Nephron (organoid): Measurements from ENCODE around the gene GGA1.
A peak's percentile ranks its signal among the peaks of the same experiment; 100 is the strongest.

ENCODE experiments used
- H3K27ac Mint-ChIP-seq, 3 experiments: 2 replicates each; pipeline ENCODE4 v1.8.0; 2020; ENCODE audit warnings: mixed read lengths in 3 of 3, mild to moderate bottlenecking in 2 of 3, moderate library complexity in 1 of 3
- H3K27me3 Mint-ChIP-seq: 2 replicates; pipeline ENCODE4 v1.8.0; 2021; ENCODE audit warnings: low read depth, mild to moderate bottlenecking, moderate library complexity, mixed read lengths
- H3K36me3 Mint-ChIP-seq: 2 replicates; pipeline ENCODE4 v1.8.0; 2020; ENCODE audit warnings: low read depth, mixed read lengths
- H3K4me1 Mint-ChIP-seq: 2 replicates; pipeline ENCODE4 v1.8.0; 2020; ENCODE audit warnings: mixed read lengths
- H3K4me3 Mint-ChIP-seq, 3 experiments: 2 replicates each; pipeline ENCODE4 v1.8.0; 2020; ENCODE audit warnings: mild to moderate bottlenecking in 3 of 3, mixed read lengths in 3 of 3, moderate library complexity in 2 of 3
- H3K9me3 Mint-ChIP-seq: 2 replicates; pipeline ENCODE4 v1.8.0; 2020; ENCODE audit warnings: mixed read lengths
- CTCF ChIP-seq, 3 experiments: fragments of 200-600 bp; sonication (generic); IDR thresholded peaks; one replicate each; pipeline ENCODE4 v1.5.0; 2021; ENCODE audit warnings: antibody characterized with exemption in 3 of 3; ENCODE audit not compliant: unreplicated experiment in 3 of 3

Gene GGA1

GRCh38 chr22:37566903-37567798, 41.5 kb upstream of the GGA1 start:
- H3K27me3 Mint-ChIP-seq: no peaks in the 10 kb centered on the region
- peaks cover 18% of the 10 kb centered on the region for H3K36me3 Mint-ChIP-seq
- peak; percentile 85 to 94 (median 90) for TF ChIP-seq CTCF (IDR thresholded peaks at IDR 0.05; ENCODE audit: unreplicated experiment in 3 of 3)
- H3K27ac Mint-ChIP-seq: peak overlapping the region in 2 of 3 experiments; percentile 63 to 74
- peaks cover 31% of the 10 kb centered on the region for H3K4me1 Mint-ChIP-seq
- H3K4me3 Mint-ChIP-seq: no peak overlapping the region
- H3K9me3 Mint-ChIP-seq: no peaks in the 10 kb centered on the region

GRCh38 chr22:37568012-37568411, 40.6 kb upstream of the GGA1 start:
- TF ChIP-seq CTCF (IDR thresholded peaks at IDR 0.05; ENCODE audit: unreplicated experiment in 3 of 3): no peak
- Mint-ChIP-seq H3K36me3 (peaks cover 18% of the 10 kb centered on the region), H3K4me1 (peaks cover 23% of the 10 kb centered on the region), H3K4me3 (no peak overlapping the region), H3K27ac (no peak overlapping the region), H3K9me3 (no peaks in the 10 kb centered on the region), H3K27me3 (no peaks in the 10 kb centered on the region)

GRCh38 chr22:37568448-37569008, 40.1 kb upstream of the GGA1 start:
- Mint-ChIP-seq H3K4me3 (no peak overlapping the region), H3K9me3 (no peaks in the 10 kb centered on the region), H3K27me3 (no peaks in the 10 kb centered on the region), H3K4me1 (peaks cover 18% of the 10 kb centered on the region), H3K36me3 (peaks cover 14% of the 10 kb centered on the region), H3K27ac (no peak overlapping the region)
- TF ChIP-seq CTCF (IDR thresholded peaks at IDR 0.05; ENCODE audit: unreplicated experiment in 3 of 3): no peak

- Mint-ChIP-seq H3K4me1 (peaks cover 10% of the 10 kb centered on the region), H3K27me3 (peaks cover under 1% of the 10 kb centered on the region), H3K9me3 (no peaks in the 10 kb centered on the region), H3K4me3 (no peak overlapping the region), H3K36me3 (peaks cover 14% of the 10 kb centered on the region), H3K27ac (peak overlapping the region in 2 of 3 experiments; percentile 61 to 78)
- TF ChIP-seq CTCF (IDR thresholded peaks at IDR 0.05; ENCODE audit: unreplicated experiment in 3 of 3): no peak
Measured at GRCh38 chr22:37569009-37569920, 39.4 kb upstream of the GGA1 start.

- H3K36me3 Mint-ChIP-seq: peaks cover 14% of the 10 kb centered on the region
- no peaks in the 10 kb centered on the region for H3K9me3 Mint-ChIP-seq
- peaks cover 3% of the 10 kb centered on the region for H3K27me3 Mint-ChIP-seq
- no peak overlapping the region for H3K4me3 Mint-ChIP-seq
- peak overlapping the region in 2 of 3 experiments; percentile 61 to 78 for H3K27ac Mint-ChIP-seq
- H3K4me1 Mint-ChIP-seq: peaks cover 7% of the 10 kb centered on the region
- no peak for TF ChIP-seq CTCF (IDR thresholded peaks at IDR 0.05; ENCODE audit: unreplicated experiment in 3 of 3)
Measured at GRCh38 chr22:37569921-37570660, 38.5 kb upstream of the GGA1 start.
